ENCODE results near the gene FSHB.

FSHB gene

GRCh38 chr11:30197869-30198268, 32.9 kb upstream of the FSHB start:
- TF ChIP-seq FOXP2 (optimal IDR thresholded peaks at IDR 0.05; ENCODE audit: borderline replicate concordance, extremely low read depth, extremely low read length, insufficient read depth) (no peak), SIN3A (IDR thresholded peaks at IDR 0.05; ENCODE audit: borderline replicate concordance, insufficient read depth, low read length) (no peak), POLR2AphosphoS5 (IDR thresholded peaks at IDR 0.05; ENCODE audit: low read depth, low read length) (no peak), TAF1 (IDR thresholded peaks at IDR 0.05; ENCODE audit: borderline replicate concordance, insufficient read depth, low read length) (no peak)

GRCh38 chr11:30203850-30204249, 27.0 kb upstream of the FSHB start:
- TF ChIP-seq FOXP2 (optimal IDR thresholded peaks at IDR 0.05; ENCODE audit: borderline replicate concordance, extremely low read depth, extremely low read length, insufficient read depth) (no peak), POLR2AphosphoS5 (IDR thresholded peaks at IDR 0.05; ENCODE audit: low read depth, low read length) (no peak), TAF1 (IDR thresholded peaks at IDR 0.05; ENCODE audit: borderline replicate concordance, insufficient read depth, low read length) (no peak)

GRCh38 chr11:30206249-30206996, 24.4 kb upstream of the FSHB start:
- TF ChIP-seq TAF1 (IDR thresholded peaks at IDR 0.05; ENCODE audit: borderline replicate concordance, insufficient read depth, low read length) (no peak), REST (IDR thresholded peaks at IDR 0.05; ENCODE audit: insufficient read depth in 1 of 2, low read depth in 2 of 2, low read length in 2 of 2) (no peak), SIN3A (IDR thresholded peaks at IDR 0.05; ENCODE audit: borderline replicate concordance, insufficient read depth, low read length) (no peak), POLR2AphosphoS5 (IDR thresholded peaks at IDR 0.05; ENCODE audit: low read depth, low read length) (no peak), FOXP2 (optimal IDR thresholded peaks at IDR 0.05; ENCODE audit: borderline replicate concordance, extremely low read depth, extremely low read length, insufficient read depth) (no peak)

- no peak for TF ChIP-seq POLR2AphosphoS5 (IDR thresholded peaks at IDR 0.05; ENCODE audit: low read depth, low read length)
- TF ChIP-seq SIN3A (IDR thresholded peaks at IDR 0.05; ENCODE audit: borderline replicate concordance, insufficient read depth, low read length) = no peak
- no peak for TF ChIP-seq REST (IDR thresholded peaks at IDR 0.05; ENCODE audit: insufficient read depth in 1 of 2, low read depth in 2 of 2, low read length in 2 of 2)
- TF ChIP-seq FOXP2 (optimal IDR thresholded peaks at IDR 0.05; ENCODE audit: borderline replicate concordance, extremely low read depth, extremely low read length, insufficient read depth) = no peak
- TF ChIP-seq TAF1 (IDR thresholded peaks at IDR 0.05; ENCODE audit: borderline replicate concordance, insufficient read depth, low read length) = no peak
Measured at GRCh38 chr11:30210357-30210756, 20.5 kb upstream of the FSHB start.

GRCh38 chr11:30216534-30216933, 14.3 kb upstream of the FSHB start:
- TF ChIP-seq REST (IDR thresholded peaks at IDR 0.05; ENCODE audit: insufficient read depth in 1 of 2, low read depth in 2 of 2, low read length in 2 of 2) (no peak), POLR2AphosphoS5 (IDR thresholded peaks at IDR 0.05; ENCODE audit: low read depth, low read length) (no peak)

GRCh38 chr11:30218278-30218677, 12.5 kb upstream of the FSHB start:
- TF ChIP-seq REST (IDR thresholded peaks at IDR 0.05; ENCODE audit: insufficient read depth in 1 of 2, low read depth in 2 of 2, low read length in 2 of 2) = no peak
- TF ChIP-seq TAF1 (IDR thresholded peaks at IDR 0.05; ENCODE audit: borderline replicate concordance, insufficient read depth, low read length) = no peak
- no peak for TF ChIP-seq POLR2AphosphoS5 (IDR thresholded peaks at IDR 0.05; ENCODE audit: low read depth, low read length)
- TF ChIP-seq FOXP2 (optimal IDR thresholded peaks at IDR 0.05; ENCODE audit: borderline replicate concordance, extremely low read depth, extremely low read length, insufficient read depth) = no peak
- TF ChIP-seq SIN3A (IDR thresholded peaks at IDR 0.05; ENCODE audit: borderline replicate concordance, insufficient read depth, low read length) = no peak
